VCaP (cell line): ENCODE measurements around the gene GPR15LG.
A peak's percentile ranks its signal among the peaks of the same experiment; 100 is the strongest.
"Not testable (repeated sequence)": the region's sequence is repeated elsewhere in the genome, so short reads cannot be mapped to it uniquely, and the experiment has no call there.

Experiments
- H3K27ac ChIP-seq: fragments of 450-650 bp; 2 replicates; pipeline ENCODE4 v1.5.1; 2017
- TF ChIP-seq, protein P1 (sequence below): fragments of 450-650 bp; conservative IDR thresholded peaks from 2 replicates; pipeline ENCODE4 v1.5.1; 2017; ENCODE audit warnings: mild to moderate bottlenecking, moderate library complexity

Gene GPR15LG

GRCh38 chr10:84140036-84140379 is 33.6 kb upstream of the GPR15LG start:
- TF ChIP-seq, protein P1, sequence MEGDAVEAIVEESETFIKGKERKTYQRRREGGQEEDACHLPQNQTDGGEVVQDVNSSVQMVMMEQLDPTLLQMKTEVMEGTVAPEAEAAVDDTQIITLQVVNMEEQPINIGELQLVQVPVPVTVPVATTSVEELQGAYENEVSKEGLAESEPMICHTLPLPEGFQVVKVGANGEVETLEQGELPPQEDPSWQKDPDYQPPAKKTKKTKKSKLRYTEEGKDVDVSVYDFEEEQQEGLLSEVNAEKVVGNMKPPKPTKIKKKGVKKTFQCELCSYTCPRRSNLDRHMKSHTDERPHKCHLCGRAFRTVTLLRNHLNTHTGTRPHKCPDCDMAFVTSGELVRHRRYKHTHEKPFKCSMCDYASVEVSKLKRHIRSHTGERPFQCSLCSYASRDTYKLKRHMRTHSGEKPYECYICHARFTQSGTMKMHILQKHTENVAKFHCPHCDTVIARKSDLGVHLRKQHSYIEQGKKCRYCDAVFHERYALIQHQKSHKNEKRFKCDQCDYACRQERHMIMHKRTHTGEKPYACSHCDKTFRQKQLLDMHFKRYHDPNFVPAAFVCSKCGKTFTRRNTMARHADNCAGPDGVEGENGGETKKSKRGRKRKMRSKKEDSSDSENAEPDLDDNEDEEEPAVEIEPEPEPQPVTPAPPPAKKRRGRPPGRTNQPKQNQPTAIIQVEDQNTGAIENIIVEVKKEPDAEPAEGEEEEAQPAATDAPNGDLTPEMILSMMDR, result no peak

GRCh38 chr10:84147347-84147746 is 26.3 kb upstream of the GPR15LG start:
- no peak overlapping the region for H3K27ac ChIP-seq
- TF ChIP-seq, protein P1, result no peak

More at GRCh38 chr10:84140036-84140379, 33.6 kb upstream of the GPR15LG start:
- peak overlapping the region; percentile 79 for H3K27ac ChIP-seq

- TF ChIP-seq, protein P1, result peak; percentile 82
- not testable (repeated sequence) for H3K27ac ChIP-seq
These were observed 25.5 kb upstream of the GPR15LG start for GRCh38 chr10:84148006-84148597.

GRCh38 chr10:84149854-84150253 is 23.7 kb upstream of the GPR15LG start:
- H3K27ac ChIP-seq, result no peak overlapping the region
- TF ChIP-seq, protein P1, result no peak

DNA sequence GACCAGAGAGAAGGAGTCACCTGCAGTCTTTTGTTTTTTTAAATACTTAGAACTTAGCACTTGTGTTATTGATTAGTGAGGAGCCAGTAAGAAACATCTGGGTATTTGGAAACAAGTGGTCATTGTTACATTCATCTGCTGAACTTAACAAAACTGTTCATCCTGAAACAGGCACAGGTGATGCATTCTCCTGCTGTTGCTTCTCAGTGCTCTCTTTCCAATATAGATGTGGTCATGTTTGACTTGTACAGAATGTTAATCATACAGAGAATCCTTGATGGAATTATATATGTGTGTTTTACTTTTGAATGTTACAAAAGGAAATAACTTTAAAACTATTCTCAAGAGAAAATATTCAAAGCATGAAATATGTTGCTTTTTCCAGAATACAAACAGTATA is 20.8 kb upstream of the GPR15LG start:
- TF ChIP-seq, protein P1, result no peak
- H3K27ac ChIP-seq, result no peak overlapping the region

- H3K27ac ChIP-seq, result no peak overlapping the region
- TF ChIP-seq, protein P1, result no peak
These were observed 18.1 kb upstream of the GPR15LG start for GRCh38 chr10:84155521-84155920.

DNA sequence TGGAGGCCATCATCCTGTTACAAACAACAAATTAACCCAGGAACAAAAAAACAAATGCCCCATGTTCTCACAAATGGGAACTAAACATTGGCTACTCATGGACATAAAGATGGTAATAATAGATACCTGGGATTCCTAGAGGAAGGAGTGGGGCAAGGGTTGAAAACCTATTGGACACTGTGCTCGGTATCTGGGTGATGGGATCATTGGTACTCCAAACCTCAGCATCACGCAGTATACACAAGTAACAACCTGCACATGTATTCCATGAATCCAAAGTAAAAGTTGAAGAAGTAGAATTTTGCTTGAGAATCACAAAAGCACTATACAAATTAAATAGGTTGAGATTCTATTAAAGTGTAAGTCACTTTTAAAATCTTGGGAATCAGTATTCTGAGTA is 17.6 kb upstream of the GPR15LG start:
- TF ChIP-seq, protein P1, result no peak
- H3K27ac ChIP-seq, result no peak overlapping the region
